Prostate gland (tissue), 2 donors: ENCODE measurements around the gene CFAP68. TPM values are rescaled to one million over a fixed set of nuclear protein-coding genes. Genes with fewer than 3 reads are reported as not detected.

Experiments
- DNase-seq: peaks from one replicate; pipeline ENCODE4 v3.0.0-alpha.2; 2019; ENCODE audit warnings: low spot score
- H3K27ac ChIP-seq, 2 donors: fragments of 200-600 bp; sonication (generic); 2 replicates each; pipeline ENCODE4 v1.5.1; 2017 to 2019
- H3K27me3 ChIP-seq: fragments of 200-600 bp; sonication (generic); replicated peaks from 2 replicates; pipeline ENCODE4 v1.5.1; 2019; ENCODE audit not compliant: insufficient read depth
- H3K36me3 ChIP-seq, 2 donors: fragments of 200-600 bp; sonication (generic); 1 replicate in 1 of 2; 2 replicates in 1 of 2; pipeline versions ENCODE4 v1.5.1 to v1.8.1; 2017 to 2019
- H3K4me1 ChIP-seq: fragments of 200-600 bp; sonication (generic); replicated peaks from 2 replicates; pipeline ENCODE4 v1.5.1; 2019
- H3K4me3 ChIP-seq, 2 donors: fragments of 200-600 bp; sonication (generic); 2 replicates each; pipeline ENCODE4 v1.5.1; 2017 to 2019
- H3K9me3 ChIP-seq: fragments of 200-600 bp; sonication (generic); 2 replicates; pipeline ENCODE4 v1.5.1; 2017
- POLR2A ChIP-seq: fragments of 450-650 bp; IDR thresholded peaks from one replicate; pipeline ENCODE4 v1.6.1; 2016; ENCODE audit warnings: antibody characterized with exemption, mild to moderate bottlenecking
- POLR2AphosphoS5 ChIP-seq: sonication (generic); formaldehyde crosslinking; IDR thresholded peaks from one replicate; pipeline ENCODE4 v1.6.1; 2017; ENCODE audit warnings: antibody characterized with exemption
- WGBS: methylation state at CpG from one replicate; pipeline ENCODE4 v1.1.5; 2018; 5-methylcytosine and 5-hydroxymethylcytosine counted together
- intact Hi-C: fragments of 100-400 bp; cut with DNase I; formaldehyde crosslinking; loops from one replicate; pipeline ENCODE4 v1.14.2; 2022
- total RNA-seq, 2 donors: library from RNA; depleted of rRNA; stranded (reverse); fragments of >200 nt; gene quantifications; one replicate each; pipeline ENCODE4 v1.1.0, GENCODE V29; 2016
- TF ChIP-seq, protein P1 (sequence below), 4 experiments: fragments of 200-600 bp in 2 of 4; fragments of 450-650 bp in 2 of 4; sonication (generic) in 2 of 4; IDR thresholded peaks; 1 replicate in 3 of 4; 2 replicates in 1 of 4; pipeline ENCODE4 v1.5.1; 2016 to 2019; ENCODE audit warnings: antibody characterized with exemption in 4 of 4, mild to moderate bottlenecking in 2 of 4, moderate library complexity in 2 of 4

CFAP68 gene
- total RNA-seq, 2 donors from 2014 or later, result 42.2 to 46.2 TPM

GRCh38 chr11:111836162-111836561, 43.2 kb upstream of the CFAP68 start:
- intact Hi-C loops, result no loop called here
- no peaks in the 10 kb centered on the region for H3K27me3 ChIP-seq
- H3K4me3 ChIP-seq, result no peak overlapping the region
- H3K4me1 ChIP-seq, result no peaks in the 10 kb centered on the region
- H3K27ac ChIP-seq, result no peak overlapping the region
- WGBS, result 96% methylated on average over 1 of the region's 1 CpG
- TF ChIP-seq, protein P1, sequence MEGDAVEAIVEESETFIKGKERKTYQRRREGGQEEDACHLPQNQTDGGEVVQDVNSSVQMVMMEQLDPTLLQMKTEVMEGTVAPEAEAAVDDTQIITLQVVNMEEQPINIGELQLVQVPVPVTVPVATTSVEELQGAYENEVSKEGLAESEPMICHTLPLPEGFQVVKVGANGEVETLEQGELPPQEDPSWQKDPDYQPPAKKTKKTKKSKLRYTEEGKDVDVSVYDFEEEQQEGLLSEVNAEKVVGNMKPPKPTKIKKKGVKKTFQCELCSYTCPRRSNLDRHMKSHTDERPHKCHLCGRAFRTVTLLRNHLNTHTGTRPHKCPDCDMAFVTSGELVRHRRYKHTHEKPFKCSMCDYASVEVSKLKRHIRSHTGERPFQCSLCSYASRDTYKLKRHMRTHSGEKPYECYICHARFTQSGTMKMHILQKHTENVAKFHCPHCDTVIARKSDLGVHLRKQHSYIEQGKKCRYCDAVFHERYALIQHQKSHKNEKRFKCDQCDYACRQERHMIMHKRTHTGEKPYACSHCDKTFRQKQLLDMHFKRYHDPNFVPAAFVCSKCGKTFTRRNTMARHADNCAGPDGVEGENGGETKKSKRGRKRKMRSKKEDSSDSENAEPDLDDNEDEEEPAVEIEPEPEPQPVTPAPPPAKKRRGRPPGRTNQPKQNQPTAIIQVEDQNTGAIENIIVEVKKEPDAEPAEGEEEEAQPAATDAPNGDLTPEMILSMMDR (IDR thresholded peaks at IDR 0.05), result no peak
- TF ChIP-seq POLR2AphosphoS5 (no peak), POLR2A (no peak)
- no peak for DNase-seq
- no peaks in the 10 kb centered on the region for H3K36me3 ChIP-seq
- H3K9me3 ChIP-seq, result no peaks in the 10 kb centered on the region

DNA sequence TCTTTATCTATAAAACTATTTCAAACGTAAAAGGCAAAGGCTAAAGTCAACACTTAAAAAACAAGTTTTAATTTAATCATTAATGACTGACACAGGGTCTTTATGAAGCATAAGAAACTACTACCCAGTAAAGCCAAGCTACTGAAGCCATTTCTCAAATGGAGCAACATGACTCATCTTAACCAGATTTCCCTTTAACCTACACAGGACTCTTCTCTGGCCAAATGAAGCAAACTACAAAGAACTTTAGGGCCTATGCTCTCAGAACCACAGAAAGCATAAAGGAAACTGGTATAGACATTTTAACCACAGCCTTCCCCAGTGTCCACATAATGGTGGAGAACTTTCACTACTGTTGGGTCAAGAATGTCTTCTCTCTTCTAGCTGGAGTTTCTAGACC, 42.6 kb upstream of the CFAP68 start:
- TF ChIP-seq, protein P1 (IDR thresholded peaks at IDR 0.05), result no peak
- no peaks in the 10 kb centered on the region for H3K4me1 ChIP-seq
- WGBS, result 47% methylated on average over 1 of the region's 1 CpG
- no peak overlapping the region for H3K27ac ChIP-seq
- intact Hi-C loops, result no loop called here
- H3K4me3 ChIP-seq, result no peak overlapping the region
- H3K9me3 ChIP-seq, result no peaks in the 10 kb centered on the region
- H3K36me3 ChIP-seq, result no peaks in the 10 kb centered on the region
- DNase-seq, result no peak
- no peaks in the 10 kb centered on the region for H3K27me3 ChIP-seq

GRCh38 chr11:111837366-111837891, 41.9 kb upstream of the CFAP68 start:
- Histone ChIP-seq H3K27ac (no peak overlapping the region), H3K9me3 (no peaks in the 10 kb centered on the region), H3K36me3 (no peaks in the 10 kb centered on the region), H3K4me3 (no peak overlapping the region), H3K4me1 (no peaks in the 10 kb centered on the region), H3K27me3 (no peaks in the 10 kb centered on the region)
- DNase-seq, result no peak
- WGBS, result 69% methylated on average over 5 of the region's 5 CpGs
- intact Hi-C loops, result no loop called here
- no peak for TF ChIP-seq POLR2A
- TF ChIP-seq, protein P1 (IDR thresholded peaks at IDR 0.05), result no peak
- no peak for TF ChIP-seq POLR2AphosphoS5

GRCh38 chr11:111838054-111838453, 41.3 kb upstream of the CFAP68 start:
- DNase-seq, result no peak
- H3K4me1 ChIP-seq, result no peaks in the 10 kb centered on the region
- no peak overlapping the region for H3K4me3 ChIP-seq
- TF ChIP-seq, protein P1 (IDR thresholded peaks at IDR 0.05), result no peak
- TF ChIP-seq POLR2A, result no peak
- no peak for TF ChIP-seq POLR2AphosphoS5
- H3K36me3 ChIP-seq, result no peaks in the 10 kb centered on the region
- no peaks in the 10 kb centered on the region for H3K27me3 ChIP-seq
- no peaks in the 10 kb centered on the region for H3K9me3 ChIP-seq
- intact Hi-C loops, result no loop called here
- H3K27ac ChIP-seq, result no peak overlapping the region
- WGBS, result 92% methylated on average over 5 of the region's 5 CpGs

GRCh38 chr11:111840143-111840542, 39.2 kb upstream of the CFAP68 start:
- Histone ChIP-seq H3K4me3 (no peak overlapping the region), H3K36me3 (no peaks in the 10 kb centered on the region), H3K27ac (peak overlapping the region in 1 of 2 donors; percentile 61), H3K9me3 (no peaks in the 10 kb centered on the region), H3K27me3 (no peaks in the 10 kb centered on the region), H3K4me1 (no peaks in the 10 kb centered on the region)
- DNase-seq, result no peak
- intact Hi-C loops, result loop anchor here (2.0 to 5.0 kb wide), 4 partner anchors 73 to 275 kb away; partner anchors contain the start of genes PPP2R1B and SIK2
- WGBS, result 58% methylated on average over 1 of the region's 1 CpG
- TF ChIP-seq POLR2AphosphoS5, result no peak
- TF ChIP-seq, protein P1 (IDR thresholded peaks at IDR 0.05), result no peak
- TF ChIP-seq POLR2A, result no peak
